ENCODE data around the gene HAL. TPM values are rescaled to one million over a fixed set of nuclear protein-coding genes. Genes with fewer than 3 reads are reported as not detected.

Gene HAL
- polyA plus RNA-seq, 1 of the 3 experiments (the other 2 are of a cell fraction): 0.08 TPM

- peaks cover 29 to 65% of the 10 kb centered on the region in 2 experiments for H3K36me3 ChIP-seq (replicated peaks in 1 of 2; ENCODE audit: control insufficient read depth in 1 of 2, insufficient read depth in 2 of 2, low read length in 1 of 2)
- H3K9me2 ChIP-seq: no peaks in the 10 kb centered on the region
- POLR2A ChIA-PET: no interaction called here
- no peak overlapping the region for H3K4me3 ChIP-seq (ENCODE audit: low read depth in 2 of 2, low read length in 1 of 2)
- no peaks in the 10 kb centered on the region for H3K4me1 ChIP-seq (ENCODE audit: control insufficient read depth in 1 of 2, insufficient read depth in 2 of 2, low read depth in 1 of 2, low read length in 1 of 2)
- 89% methylated on average over 4 of the region's 4 CpGs for WGBS (ENCODE audit: low lambda C conversion rate)
- no peak overlapping the region for H2AFZ ChIP-seq (ENCODE audit: low read depth)
- no peak overlapping the region for H3K27ac ChIP-seq (ENCODE audit: low read depth in 2 of 2, low read length in 1 of 2)
- CTCF ChIA-PET: interaction anchor here (1.0 kb wide), 1 partner anchor 9 kb away, joined by 3 read pairs; no protein-coding TSS in a partner anchor
- no peak overlapping the region for H3K4me2 ChIP-seq
- H3K9ac ChIP-seq: no peak overlapping the region
- no peaks in the 10 kb centered on the region for H3K27me3 ChIP-seq (ENCODE audit: insufficient read depth)
- H3F3A ChIP-seq (replicated peaks; ENCODE audit: insufficient read depth): no peaks in the 10 kb centered on the region
- TF ChIP-seq EP300 (IDR thresholded peaks at IDR 0.05; ENCODE audit: borderline replicate concordance in 1 of 2, low read depth in 1 of 2, low read length in 1 of 2) (no peak), NFIC (IDR thresholded peaks at IDR 0.05; ENCODE audit: borderline replicate concordance) (no peak), POLR2AphosphoS5 (IDR thresholded peaks at IDR 0.05; ENCODE audit: low read depth, low read length) (no peak), ZBTB33 (IDR thresholded peaks at IDR 0.05; ENCODE audit: borderline replicate concordance, low read depth) (no peak), IRF3 (IDR thresholded peaks at IDR 0.05; ENCODE audit: low read depth, low read length) (no peak), REST (IDR thresholded peaks at IDR 0.05; ENCODE audit: low read depth, low read length) (no peak), TEAD4 (IDR thresholded peaks at IDR 0.05; ENCODE audit: borderline replicate concordance, insufficient read depth) (no peak), MXI1 (IDR thresholded peaks at IDR 0.05; ENCODE audit: low read depth, low read length) (no peak), JUND (IDR thresholded peaks at IDR 0.05) (no peak)
- TF ChIP-seq, protein P1, sequence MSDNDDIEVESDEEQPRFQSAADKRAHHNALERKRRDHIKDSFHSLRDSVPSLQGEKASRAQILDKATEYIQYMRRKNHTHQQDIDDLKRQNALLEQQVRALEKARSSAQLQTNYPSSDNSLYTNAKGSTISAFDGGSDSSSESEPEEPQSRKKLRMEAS (IDR thresholded peaks at IDR 0.05; ENCODE audit: low read depth): no peak
- no peaks in the 10 kb centered on the region for H4K20me1 ChIP-seq (ENCODE audit: insufficient read depth)
- H3K9me3 ChIP-seq: no peaks in the 10 kb centered on the region
- no peak for DNase-seq
- 0 out of 2 replicates have a peak, but pooled peaks cover 8% of the 10 kb centered on the region for H3K79me2 ChIP-seq (ENCODE audit: insufficient read depth)
Measured at GRCh38 chr12:96025518-96025917, 29.4 kb upstream of the HAL start.
